Measurements from ENCODE around the gene KLHDC2.

DNA sequence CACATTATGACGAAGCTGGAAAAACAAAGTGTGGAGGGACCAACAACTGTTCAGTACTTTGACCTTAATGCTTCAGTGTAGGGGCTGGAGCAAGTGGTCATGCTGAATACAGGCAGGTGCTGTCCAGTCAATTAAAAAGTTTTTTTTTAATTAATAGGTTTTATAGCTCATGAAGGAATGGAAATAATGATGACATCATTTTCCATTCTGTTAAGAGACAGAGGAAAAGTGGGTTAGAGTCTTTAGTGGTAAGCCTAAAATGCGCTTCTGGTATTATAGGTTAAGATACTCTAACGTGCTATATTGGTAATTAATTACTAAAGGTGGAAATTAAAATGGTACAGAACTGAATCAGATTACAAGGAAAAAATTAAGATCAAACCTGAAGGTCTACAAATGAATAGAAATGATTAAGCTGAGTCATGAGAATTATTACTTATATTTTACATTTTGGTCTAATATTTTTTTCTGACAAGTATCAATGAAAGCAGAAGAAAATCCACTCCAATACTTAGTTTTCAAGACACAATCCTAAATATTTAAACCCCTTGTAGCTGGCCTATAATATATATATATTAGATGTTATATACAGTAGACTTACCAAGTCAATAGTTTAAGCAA, 15.6 kb downstream of the KLHDC2 start:
- TF ChIP-seq, protein P1, sequence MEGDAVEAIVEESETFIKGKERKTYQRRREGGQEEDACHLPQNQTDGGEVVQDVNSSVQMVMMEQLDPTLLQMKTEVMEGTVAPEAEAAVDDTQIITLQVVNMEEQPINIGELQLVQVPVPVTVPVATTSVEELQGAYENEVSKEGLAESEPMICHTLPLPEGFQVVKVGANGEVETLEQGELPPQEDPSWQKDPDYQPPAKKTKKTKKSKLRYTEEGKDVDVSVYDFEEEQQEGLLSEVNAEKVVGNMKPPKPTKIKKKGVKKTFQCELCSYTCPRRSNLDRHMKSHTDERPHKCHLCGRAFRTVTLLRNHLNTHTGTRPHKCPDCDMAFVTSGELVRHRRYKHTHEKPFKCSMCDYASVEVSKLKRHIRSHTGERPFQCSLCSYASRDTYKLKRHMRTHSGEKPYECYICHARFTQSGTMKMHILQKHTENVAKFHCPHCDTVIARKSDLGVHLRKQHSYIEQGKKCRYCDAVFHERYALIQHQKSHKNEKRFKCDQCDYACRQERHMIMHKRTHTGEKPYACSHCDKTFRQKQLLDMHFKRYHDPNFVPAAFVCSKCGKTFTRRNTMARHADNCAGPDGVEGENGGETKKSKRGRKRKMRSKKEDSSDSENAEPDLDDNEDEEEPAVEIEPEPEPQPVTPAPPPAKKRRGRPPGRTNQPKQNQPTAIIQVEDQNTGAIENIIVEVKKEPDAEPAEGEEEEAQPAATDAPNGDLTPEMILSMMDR (IDR thresholded peaks at IDR 0.05), result no peak
- no peak for TF ChIP-seq EP300 (IDR thresholded peaks at IDR 0.05)

All from sigmoid colon (tissue), 4 donors.